HG03342 (cell line): ENCODE data around the gene WIF1.

Source experiments
- ATAC-seq: cut with Tn5 transposase; IDR thresholded peaks from one replicate; pipeline ENCODE4 v1.9.1; 2021; ENCODE audit warnings: mild to moderate bottlenecking, moderate library complexity; ENCODE audit not compliant: unreplicated experiment

The WIF1 gene

GRCh38 chr12:65121049-65121955 is at the start of gene WIF1:
TSS of gene WIF1 (minus strand) at chr12:65121305. CDS start at chr12:65121191, 114 bp downstream.
- peak; percentile 63 for ATAC-seq

- peak; percentile 36 for ATAC-seq
These were observed 49.2 kb upstream of the WIF1 start for GRCh38 chr12:65170209-65170881.

- peak; percentile 92 for ATAC-seq
These were observed 48.5 kb upstream of the WIF1 start, which contains the start of gene LEMD3 for GRCh38 chr12:65169320-65170208. TSS of gene LEMD3 (plus strand) at chr12:65169583. CDS start at chr12:65169597, 14 bp downstream.

- no peak for ATAC-seq
These were observed 47.7 kb upstream of the WIF1 start for GRCh38 chr12:65168681-65169319.

GRCh38 chr12:65164774-65165173 is 43.7 kb upstream of the WIF1 start:
- no peak for ATAC-seq

GRCh38 chr12:65164244-65164643 is 43.1 kb upstream of the WIF1 start:
- ATAC-seq: no peak

GRCh38 chr12:65162609-65163008 is 41.5 kb upstream of the WIF1 start:
- ATAC-seq: peak; percentile 59

GRCh38 chr12:65157091-65157490 is 36.0 kb upstream of the WIF1 start:
- no peak for ATAC-seq

GRCh38 chr12:65156366-65156841 is 35.3 kb upstream of the WIF1 start:
- peak; percentile 92 for ATAC-seq

- peak; percentile 40 for ATAC-seq
These were observed 34.7 kb upstream of the WIF1 start for GRCh38 chr12:65155784-65156183.

- no peak for ATAC-seq
These were observed 31.5 kb upstream of the WIF1 start for GRCh38 chr12:65152596-65152995.

- no peak for ATAC-seq
These were observed 30.9 kb upstream of the WIF1 start for GRCh38 chr12:65152012-65152411.

GRCh38 chr12:65147312-65147905 is 26.3 kb upstream of the WIF1 start:
- no peak for ATAC-seq

GRCh38 chr12:65140738-65141137 is 19.6 kb upstream of the WIF1 start:
- no peak for ATAC-seq

- no peak for ATAC-seq
These were observed 18.3 kb upstream of the WIF1 start for GRCh38 chr12:65139389-65139788.

- ATAC-seq: no peak
These were observed 12.8 kb upstream of the WIF1 start for GRCh38 chr12:65133879-65134278.

- ATAC-seq: no peak
These were observed 5.4 kb upstream of the WIF1 start for GRCh38 chr12:65126482-65126881.

- ATAC-seq: no peak
These were observed 4.9 kb upstream of the WIF1 start for GRCh38 chr12:65125975-65126374.

GRCh38 chr12:65125247-65125646 is 4.1 kb upstream of the WIF1 start:
- ATAC-seq: no peak
